PC-9 (cell line): ENCODE data around the gene FCER2.

Experiments used
- EZH2 ChIP-seq: fragments of 200-600 bp; sonication (generic); IDR thresholded peaks from 2 replicates; pipeline ENCODE4 v1.8.0; 2017; ENCODE audit warnings: antibody characterized with exemption, low read depth
- TF ChIP-seq, protein P1 (sequence below): fragments of 200-600 bp; sonication (generic); conservative IDR thresholded peaks from 2 replicates; pipeline ENCODE4 v1.6.1; 2017; ENCODE audit warnings: mixed run types, antibody characterized with exemption, mild to moderate bottlenecking, moderate library complexity

GRCh38 chr19:7730286-7731217 is 28.6 kb upstream of the FCER2 start:
- TF ChIP-seq, protein P1, sequence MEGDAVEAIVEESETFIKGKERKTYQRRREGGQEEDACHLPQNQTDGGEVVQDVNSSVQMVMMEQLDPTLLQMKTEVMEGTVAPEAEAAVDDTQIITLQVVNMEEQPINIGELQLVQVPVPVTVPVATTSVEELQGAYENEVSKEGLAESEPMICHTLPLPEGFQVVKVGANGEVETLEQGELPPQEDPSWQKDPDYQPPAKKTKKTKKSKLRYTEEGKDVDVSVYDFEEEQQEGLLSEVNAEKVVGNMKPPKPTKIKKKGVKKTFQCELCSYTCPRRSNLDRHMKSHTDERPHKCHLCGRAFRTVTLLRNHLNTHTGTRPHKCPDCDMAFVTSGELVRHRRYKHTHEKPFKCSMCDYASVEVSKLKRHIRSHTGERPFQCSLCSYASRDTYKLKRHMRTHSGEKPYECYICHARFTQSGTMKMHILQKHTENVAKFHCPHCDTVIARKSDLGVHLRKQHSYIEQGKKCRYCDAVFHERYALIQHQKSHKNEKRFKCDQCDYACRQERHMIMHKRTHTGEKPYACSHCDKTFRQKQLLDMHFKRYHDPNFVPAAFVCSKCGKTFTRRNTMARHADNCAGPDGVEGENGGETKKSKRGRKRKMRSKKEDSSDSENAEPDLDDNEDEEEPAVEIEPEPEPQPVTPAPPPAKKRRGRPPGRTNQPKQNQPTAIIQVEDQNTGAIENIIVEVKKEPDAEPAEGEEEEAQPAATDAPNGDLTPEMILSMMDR = no peak
- no peak for TF ChIP-seq EZH2
